Left ventricle myocardium superior (tissue), 1 donor: ENCODE results near the gene AFF3. TPM values are rescaled to one million over a fixed set of nuclear protein-coding genes. Genes with fewer than 3 reads are reported as not detected.

Experiments used
- ATAC-seq: fragments of 200-7000 bp; cut with Tn5 transposase; one replicate; pipeline ENCODE4 v1.9.1; 2020; ENCODE audit warnings: mild to moderate bottlenecking, moderate library complexity
- DNase-seq: peaks from one replicate; pipeline ENCODE4 v3.0.0-alpha.2; 2020
- intact Hi-C: fragments of 100-400 bp; cut with micrococcal nuclease; formaldehyde crosslinking; loops from one replicate; pipeline ENCODE4 v1.11.0; 2022
- total RNA-seq: library from RNA; stranded (reverse); fragmentation: NEBNext Ultra II Directional; extraction: Animal tissue kit (Norgen Biotek cat#: 25700); gene quantifications from one replicate; pipeline ENCODE4 v1.2.1, GENCODE V29; 2021
- donor health status: DM: no; HTN: yes; CAD: no; lungs with severe emphysema.

The AFF3 gene
- total RNA-seq, 1 donor from 2014 or later: 10.0 TPM

- DNase-seq: no peak
- ATAC-seq: no peak
- intact Hi-C loops: no loop called here
Measured at GRCh38 chr2:99989905-99990304, 152.5 kb downstream of the AFF3 start.

GRCh38 chr2:99988599-99988998 lies 153.8 kb downstream of the AFF3 start:
- DNase-seq: no peak
- intact Hi-C loops: no loop called here

DNA sequence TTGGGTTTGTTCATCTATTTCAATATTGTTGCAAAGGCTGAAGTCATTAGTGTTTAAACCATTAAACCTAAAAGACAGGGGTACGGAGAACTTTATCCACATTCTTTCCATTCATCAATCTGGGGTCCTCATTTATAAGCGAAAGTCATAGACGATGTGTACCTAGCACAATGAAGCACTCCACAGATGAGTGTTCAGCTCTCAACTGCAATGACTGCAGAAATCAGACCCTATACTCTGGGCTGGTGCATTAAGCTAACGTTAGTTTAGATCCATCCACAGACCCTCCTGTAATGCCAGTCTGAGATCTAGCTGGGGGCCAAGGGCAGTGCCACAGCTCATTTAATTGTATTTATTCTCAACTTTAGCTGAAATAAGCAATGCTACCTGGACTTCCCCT lies 155.2 kb downstream of the AFF3 start:
- intact Hi-C loops: no loop called here
- no peak for ATAC-seq

More at GRCh38 chr2:99988599-99988998, 153.8 kb downstream of the AFF3 start:
- ATAC-seq: peak; percentile 30

DNA sequence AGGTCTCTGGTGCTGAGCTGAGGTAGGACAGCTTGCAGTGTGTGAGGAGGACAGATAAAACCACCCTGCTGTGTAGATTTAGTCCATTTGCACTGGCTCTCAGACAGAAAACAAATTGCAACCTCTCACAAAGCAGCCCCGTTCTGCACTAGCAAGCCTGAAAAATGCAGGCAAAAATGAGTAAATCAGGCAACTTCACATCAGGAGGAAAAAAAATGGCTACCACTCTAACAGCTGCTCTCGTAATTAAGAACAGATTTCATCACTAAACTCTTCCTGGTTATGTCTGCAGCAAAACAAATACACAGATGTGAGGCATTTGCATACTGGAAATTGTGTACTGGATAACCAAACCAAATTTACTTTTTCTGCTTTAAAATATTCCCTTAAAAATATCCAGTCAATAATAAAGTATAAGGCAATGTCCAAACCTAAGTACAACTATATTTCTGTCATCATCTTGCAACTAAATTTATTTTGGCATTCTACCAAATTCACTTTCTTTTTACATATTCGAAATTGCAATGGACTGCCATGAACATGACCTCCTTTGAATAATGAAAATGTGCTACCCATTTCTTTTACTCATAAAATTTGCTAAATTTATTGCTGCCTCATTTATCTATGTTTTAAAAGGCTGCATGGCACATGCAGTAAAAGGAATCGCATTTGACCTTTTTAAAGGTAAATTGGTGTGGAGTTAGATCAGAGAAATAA lies 157.4 kb downstream of the AFF3 start:
- intact Hi-C loops: no loop called here
- DNase-seq: no peak
- ATAC-seq: peak; percentile 56

More for the DNA sequence above, 155.2 kb downstream of the AFF3 start:
- no peak for DNase-seq

GRCh38 chr2:99982744-99983143 lies 159.6 kb downstream of the AFF3 start:
- DNase-seq: no peak
- intact Hi-C loops: no loop called here
- no peak for ATAC-seq

DNA sequence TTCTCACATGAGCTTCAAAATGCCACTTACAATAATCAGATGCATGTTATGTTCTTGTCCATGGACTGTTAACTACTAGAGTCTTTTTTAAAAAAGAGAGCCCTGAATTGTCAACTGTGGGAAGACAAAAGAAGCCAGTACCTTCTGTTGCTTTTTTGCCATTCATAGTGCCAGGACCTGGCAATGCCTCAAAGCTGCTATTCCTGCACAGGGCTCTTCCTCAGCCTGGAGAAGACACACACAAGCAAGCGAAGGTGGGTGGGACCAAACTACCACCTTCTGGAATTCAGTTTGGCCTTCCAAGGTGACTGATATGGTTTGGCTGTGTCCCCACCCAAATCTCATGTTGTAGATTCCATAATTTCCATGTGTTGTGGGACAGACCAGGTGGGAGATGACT lies 160.6 kb downstream of the AFF3 start:
- DNase-seq (no peak), ATAC-seq (no peak)
- intact Hi-C loops: no loop called here

GRCh38 chr2:99980176-99980575 lies 162.2 kb downstream of the AFF3 start:
- ATAC-seq: no peak
- DNase-seq: no peak
- intact Hi-C loops: no loop called here

GRCh38 chr2:99977966-99978365 lies 164.4 kb downstream of the AFF3 start:
- intact Hi-C loops: no loop called here
- no peak for ATAC-seq
- DNase-seq: no peak

GRCh38 chr2:99975386-99975785 lies 167.0 kb downstream of the AFF3 start:
- ATAC-seq (no peak), DNase-seq (no peak)
- intact Hi-C loops: no loop called here

- ATAC-seq: no peak
- intact Hi-C loops: no loop called here
- no peak for DNase-seq
Measured at GRCh38 chr2:99974682-99975375, 167.6 kb downstream of the AFF3 start.

DNA sequence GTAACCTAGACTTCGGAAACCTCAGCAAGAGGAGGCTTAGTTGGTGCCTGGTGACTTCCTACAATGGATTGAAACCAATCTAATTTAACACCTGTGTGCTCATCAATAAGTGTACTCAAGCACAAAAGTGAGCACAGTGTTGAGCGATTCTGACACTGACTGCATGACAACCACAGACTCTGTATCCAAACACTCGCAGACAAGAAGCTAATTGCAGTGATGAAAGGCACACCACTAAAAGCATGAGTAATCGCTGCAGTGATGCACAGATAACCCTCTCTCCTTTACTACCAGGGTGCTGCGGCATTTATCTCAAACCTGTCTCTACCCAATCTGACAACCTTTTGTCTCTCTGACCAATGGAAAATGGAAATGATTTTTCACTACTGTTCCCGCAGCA lies 168.1 kb downstream of the AFF3 start:
- no peak for ATAC-seq
- intact Hi-C loops: no loop called here
- DNase-seq: no peak

DNA sequence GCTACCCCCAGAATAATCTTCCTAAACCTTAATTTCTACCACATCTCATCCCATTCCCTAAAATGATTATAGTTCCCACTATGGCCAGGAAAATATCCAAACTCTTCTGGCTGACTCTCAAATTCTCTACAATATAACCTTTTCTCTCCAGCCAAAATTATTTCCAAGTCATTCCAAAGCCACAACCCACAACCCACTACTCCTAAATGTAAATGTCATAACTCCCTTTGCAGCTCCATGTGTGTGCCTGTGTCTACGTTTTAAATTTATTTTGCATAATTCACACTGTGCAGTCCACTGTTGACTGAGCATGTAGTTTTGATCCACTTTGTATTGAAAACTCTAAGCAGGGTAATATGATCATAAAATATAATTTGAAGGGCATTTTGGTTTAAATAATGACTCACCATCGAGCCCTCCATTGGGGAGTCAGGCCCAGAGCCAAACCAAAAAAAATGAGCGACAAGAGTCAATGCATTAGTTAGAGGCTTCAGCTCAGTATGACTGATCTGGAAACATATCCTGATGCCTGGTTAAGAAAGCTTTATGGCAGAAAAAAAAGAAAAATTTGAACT lies 171.0 kb downstream of the AFF3 start:
- intact Hi-C loops: no loop called here
- ATAC-seq (no peak), DNase-seq (no peak)

GRCh38 chr2:99970292-99970868 lies 172.0 kb downstream of the AFF3 start:
- no peak for ATAC-seq
- no peak for DNase-seq
- intact Hi-C loops: no loop called here

GRCh38 chr2:99961196-99961913 lies 181.0 kb downstream of the AFF3 start:
- ATAC-seq: no peak
- DNase-seq: no peak
- intact Hi-C loops: no loop called here

- ATAC-seq (peak; percentile 100), DNase-seq (peak; percentile 70)
- intact Hi-C loops: no loop called here
Measured at GRCh38 chr2:99960790-99961189, 181.6 kb downstream of the AFF3 start.

DNA sequence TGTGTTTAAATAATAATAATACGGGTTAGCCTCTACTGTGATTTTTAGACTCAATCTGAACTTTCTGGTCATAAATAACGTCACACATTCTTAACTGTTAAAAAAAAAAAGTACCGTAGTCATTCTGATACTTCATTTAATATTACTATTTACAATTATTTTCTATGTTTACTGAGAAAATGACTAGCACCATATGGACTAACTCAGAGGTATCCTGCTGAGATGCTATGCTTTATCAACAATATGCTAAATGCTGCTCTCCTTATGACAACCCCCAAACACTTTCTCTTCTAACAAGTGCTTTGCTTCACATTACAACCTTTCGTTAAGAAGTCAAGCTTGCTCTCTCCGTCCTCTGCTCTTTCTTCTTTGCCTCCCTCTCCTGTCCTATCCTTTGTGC lies 182.1 kb downstream of the AFF3 start:
- intact Hi-C loops: no loop called here
- ATAC-seq: no peak

GRCh38 chr2:99959261-99960014 lies 183.0 kb downstream of the AFF3 start:
- DNase-seq (no peak), ATAC-seq (no peak)
- intact Hi-C loops: no loop called here

More for the DNA sequence above, 182.1 kb downstream of the AFF3 start:
- DNase-seq: no peak

GRCh38 chr2:99957332-99958133 lies 184.9 kb downstream of the AFF3 start:
- intact Hi-C loops: no loop called here
- ATAC-seq (no peak), DNase-seq (no peak)
